Keratinocyte (primary cell): ENCODE measurements around the gene POMP.

Experiments used
- EZH2 ChIP-seq: IDR thresholded peaks from one replicate; pipeline ENCODE4 v1.6.1; 2012; ENCODE audit warnings: inconsistent platforms, mild to moderate bottlenecking, low read length, moderate library complexity
- TF ChIP-seq, protein P1 (sequence below), 3 experiments: IDR thresholded peaks in 1 of 3; conservative IDR thresholded peaks in 1 of 3; optimal IDR thresholded peaks in 1 of 3; 2 replicates in 2 of 3; 3 replicates in 1 of 3; pipeline versions ENCODE3 to v1.5.1; 2011; ENCODE audit warnings: low read length in 3 of 3, mild to moderate bottlenecking in 3 of 3, moderate library complexity in 2 of 3, control low read depth in 1 of 3, inconsistent platforms in 1 of 3; ENCODE audit not compliant: insufficient read depth in 2 of 3; ENCODE audit errors: extremely low read depth in 1 of 3

DNA sequence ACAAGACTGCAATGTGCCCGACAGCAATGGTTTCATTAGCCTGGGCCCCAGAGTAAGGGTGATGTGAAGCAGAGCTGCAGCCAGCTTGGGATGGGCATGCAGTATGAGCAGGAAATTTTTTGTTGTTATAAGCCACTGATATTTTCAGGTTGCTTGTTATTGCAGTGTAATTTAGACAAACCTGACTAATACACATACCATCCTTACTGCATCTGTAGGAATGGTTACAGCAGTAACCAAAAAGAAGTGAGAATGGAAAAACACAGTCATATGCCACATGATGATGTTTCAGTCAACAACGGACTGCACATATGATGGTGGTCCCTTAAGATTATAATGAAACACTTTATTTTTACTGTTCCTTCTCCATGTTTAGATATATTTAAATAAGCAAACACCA is 8.6 kb upstream of the POMP start:
- TF ChIP-seq, protein P1, sequence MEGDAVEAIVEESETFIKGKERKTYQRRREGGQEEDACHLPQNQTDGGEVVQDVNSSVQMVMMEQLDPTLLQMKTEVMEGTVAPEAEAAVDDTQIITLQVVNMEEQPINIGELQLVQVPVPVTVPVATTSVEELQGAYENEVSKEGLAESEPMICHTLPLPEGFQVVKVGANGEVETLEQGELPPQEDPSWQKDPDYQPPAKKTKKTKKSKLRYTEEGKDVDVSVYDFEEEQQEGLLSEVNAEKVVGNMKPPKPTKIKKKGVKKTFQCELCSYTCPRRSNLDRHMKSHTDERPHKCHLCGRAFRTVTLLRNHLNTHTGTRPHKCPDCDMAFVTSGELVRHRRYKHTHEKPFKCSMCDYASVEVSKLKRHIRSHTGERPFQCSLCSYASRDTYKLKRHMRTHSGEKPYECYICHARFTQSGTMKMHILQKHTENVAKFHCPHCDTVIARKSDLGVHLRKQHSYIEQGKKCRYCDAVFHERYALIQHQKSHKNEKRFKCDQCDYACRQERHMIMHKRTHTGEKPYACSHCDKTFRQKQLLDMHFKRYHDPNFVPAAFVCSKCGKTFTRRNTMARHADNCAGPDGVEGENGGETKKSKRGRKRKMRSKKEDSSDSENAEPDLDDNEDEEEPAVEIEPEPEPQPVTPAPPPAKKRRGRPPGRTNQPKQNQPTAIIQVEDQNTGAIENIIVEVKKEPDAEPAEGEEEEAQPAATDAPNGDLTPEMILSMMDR (optimal IDR thresholded peaks at IDR 0.05 in 1 of 3, IDR thresholded peaks at IDR 0.05 in 1 of 3, conservative IDR thresholded peaks at IDR 0.05 in 1 of 3; ENCODE audit: extremely low read depth in 1 of 3, insufficient read depth in 2 of 3, low read length in 3 of 3): no peak
- TF ChIP-seq EZH2: no peak
